PC-9 (cell line): ENCODE data around the gene XRCC4.

Experiments used
- EZH2 ChIP-seq: fragments of 200-600 bp; sonication (generic); IDR thresholded peaks from 2 replicates; pipeline ENCODE4 v1.8.0; 2017; ENCODE audit warnings: antibody characterized with exemption, low read depth
- TF ChIP-seq, protein P1 (sequence below): fragments of 200-600 bp; sonication (generic); conservative IDR thresholded peaks from 2 replicates; pipeline ENCODE4 v1.6.1; 2017; ENCODE audit warnings: mixed run types, antibody characterized with exemption, mild to moderate bottlenecking, moderate library complexity

DNA sequence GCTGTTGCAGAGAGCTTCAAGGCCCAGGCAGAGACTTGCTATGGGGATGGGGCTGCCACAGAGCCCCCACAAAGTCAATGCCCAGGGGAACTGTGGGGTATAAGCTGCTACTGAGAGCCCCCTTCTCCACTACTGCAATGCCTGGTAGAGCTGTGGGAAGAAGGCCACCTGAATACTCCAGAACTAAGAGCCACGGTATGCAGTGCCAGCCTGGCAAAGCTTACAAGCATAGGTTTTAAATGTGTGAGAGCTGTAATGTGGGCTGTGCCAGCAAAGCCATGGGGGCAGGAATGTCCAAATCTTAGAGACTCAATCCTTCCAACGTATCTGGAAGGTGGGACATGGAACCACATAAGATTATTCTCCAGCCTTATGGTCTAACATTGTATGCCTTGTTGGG lies 49.2 kb downstream of the XRCC4 start:
- TF ChIP-seq EZH2 = no peak
- TF ChIP-seq, protein P1, sequence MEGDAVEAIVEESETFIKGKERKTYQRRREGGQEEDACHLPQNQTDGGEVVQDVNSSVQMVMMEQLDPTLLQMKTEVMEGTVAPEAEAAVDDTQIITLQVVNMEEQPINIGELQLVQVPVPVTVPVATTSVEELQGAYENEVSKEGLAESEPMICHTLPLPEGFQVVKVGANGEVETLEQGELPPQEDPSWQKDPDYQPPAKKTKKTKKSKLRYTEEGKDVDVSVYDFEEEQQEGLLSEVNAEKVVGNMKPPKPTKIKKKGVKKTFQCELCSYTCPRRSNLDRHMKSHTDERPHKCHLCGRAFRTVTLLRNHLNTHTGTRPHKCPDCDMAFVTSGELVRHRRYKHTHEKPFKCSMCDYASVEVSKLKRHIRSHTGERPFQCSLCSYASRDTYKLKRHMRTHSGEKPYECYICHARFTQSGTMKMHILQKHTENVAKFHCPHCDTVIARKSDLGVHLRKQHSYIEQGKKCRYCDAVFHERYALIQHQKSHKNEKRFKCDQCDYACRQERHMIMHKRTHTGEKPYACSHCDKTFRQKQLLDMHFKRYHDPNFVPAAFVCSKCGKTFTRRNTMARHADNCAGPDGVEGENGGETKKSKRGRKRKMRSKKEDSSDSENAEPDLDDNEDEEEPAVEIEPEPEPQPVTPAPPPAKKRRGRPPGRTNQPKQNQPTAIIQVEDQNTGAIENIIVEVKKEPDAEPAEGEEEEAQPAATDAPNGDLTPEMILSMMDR = no peak
